Gastrocnemius medialis (tissue), 4 donors: ENCODE data around the gene DAG1. TPM values are rescaled to one million over a fixed set of nuclear protein-coding genes. Genes with fewer than 3 reads are reported as not detected.

Experiments
- ATAC-seq, 2 donors: fragments of 150-250 bp; one replicate each; pipeline ENCODE4 v1.9.1; 2016
- DNase-seq, 2 donors: peaks; one replicate each; pipeline ENCODE4 v3.0.0-alpha.2; 2019
- H3K27ac ChIP-seq, 4 donors: fragments of 200-600 bp; sonication (generic); 1 replicate in 1 of 4; 2 replicates in 3 of 4; pipeline ENCODE4 v1.5.1; 2016 to 2018; ENCODE audit warnings: mild to moderate bottlenecking in 2 of 4, moderate library complexity in 1 of 4
- H3K27me3 ChIP-seq, 3 donors: fragments of 200-600 bp; sonication (generic) in 2 of 3; 1 replicate in 1 of 3; 2 replicates in 2 of 3; pipeline versions ENCODE4 v1.5.1 to v1.6.0; 2016 to 2019; ENCODE audit warnings: mild to moderate bottlenecking in 1 of 3, moderate library complexity in 1 of 3
- H3K36me3 ChIP-seq, 2 donors: fragments of 200-600 bp; sonication (generic) in 1 of 2; one replicate each; pipeline ENCODE4 v1.5.1; 2017 to 2018
- H3K4me1 ChIP-seq, 2 donors: fragments of 200-600 bp; sonication (generic) in 1 of 2; one replicate each; pipeline ENCODE4 v1.5.1; 2016 to 2017; ENCODE audit warnings: mild to moderate bottlenecking in 2 of 2
- H3K4me3 ChIP-seq, 4 donors: fragments of 200-600 bp; sonication (generic) in 3 of 4; 1 replicate in 1 of 4; 2 replicates in 3 of 4; pipeline ENCODE4 v1.5.1; 2016 to 2019; ENCODE audit warnings: mild to moderate bottlenecking in 2 of 4
- H3K9me3 ChIP-seq, 3 donors: fragments of 200-600 bp; sonication (generic) in 2 of 3; 1 replicate in 1 of 3; 2 replicates in 2 of 3; pipeline ENCODE4 v1.5.1; 2016 to 2019
- POLR2A ChIP-seq, 2 donors: fragments of 450-650 bp; IDR thresholded peaks; one replicate each; pipeline ENCODE4 v1.6.1; 2017; ENCODE audit warnings: antibody characterized with exemption in 2 of 2, mild to moderate bottlenecking in 2 of 2, moderate library complexity in 2 of 2
- in situ Hi-C, 4 donors: fragments of 200-750 bp; cut with MboI; loops; one replicate each; pipeline versions ENCODE4 v1.15.0 to v1.8.0; 2017; ENCODE audit warnings: low sequenced_read_pairs in 4 of 4
- intact Hi-C: fragments of 100-400 bp; cut with DNase I; formaldehyde crosslinking; loops from one replicate; pipeline ENCODE4 v1.15.1; 2023; ENCODE audit warnings: low total_unique reads
- total RNA-seq, 4 donors: library from RNA; depleted of rRNA; stranded (reverse); fragments of >200 nt; gene quantifications; one replicate each; pipeline versions ENCODE4 v1.1.0 to v1.2.3, GENCODE V29; 2016
- TF ChIP-seq, protein P1 (sequence below), 5 experiments: fragments of 450-650 bp in 3 of 5; fragments of 200-600 bp in 2 of 5; sonication (generic) in 2 of 5; IDR thresholded peaks in 4 of 5; conservative IDR thresholded peaks in 1 of 5; 1 replicate in 4 of 5; 2 replicates in 1 of 5; pipeline ENCODE4 v1.5.1; 2016 to 2019; ENCODE audit warnings: antibody characterized with exemption in 5 of 5, mild to moderate bottlenecking in 3 of 5, moderate library complexity in 3 of 5

The DAG1 gene
- total RNA-seq, 4 donors from 2014 or later: 95.0 to 177 (median 109) TPM

DNA sequence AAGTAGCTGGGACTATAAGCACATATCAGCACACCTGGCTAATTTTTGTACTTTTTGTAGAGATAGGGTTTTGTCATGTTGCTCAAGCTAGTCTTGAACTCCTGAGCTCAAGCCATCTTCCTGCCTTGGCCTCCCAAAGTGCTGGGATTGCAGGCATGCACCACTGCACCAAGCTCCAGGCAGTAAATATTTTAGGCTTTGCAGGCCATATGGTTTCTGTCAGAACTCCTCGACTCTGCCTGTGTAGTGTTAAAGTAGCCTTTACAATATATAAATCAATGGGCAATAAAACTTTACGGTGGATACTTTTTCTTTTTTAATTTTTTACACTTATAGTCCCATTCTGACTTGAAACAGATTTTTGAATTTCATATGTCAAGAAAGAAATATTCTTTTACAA is 41.6 kb downstream of the DAG1 start:
- TF ChIP-seq, protein P1, sequence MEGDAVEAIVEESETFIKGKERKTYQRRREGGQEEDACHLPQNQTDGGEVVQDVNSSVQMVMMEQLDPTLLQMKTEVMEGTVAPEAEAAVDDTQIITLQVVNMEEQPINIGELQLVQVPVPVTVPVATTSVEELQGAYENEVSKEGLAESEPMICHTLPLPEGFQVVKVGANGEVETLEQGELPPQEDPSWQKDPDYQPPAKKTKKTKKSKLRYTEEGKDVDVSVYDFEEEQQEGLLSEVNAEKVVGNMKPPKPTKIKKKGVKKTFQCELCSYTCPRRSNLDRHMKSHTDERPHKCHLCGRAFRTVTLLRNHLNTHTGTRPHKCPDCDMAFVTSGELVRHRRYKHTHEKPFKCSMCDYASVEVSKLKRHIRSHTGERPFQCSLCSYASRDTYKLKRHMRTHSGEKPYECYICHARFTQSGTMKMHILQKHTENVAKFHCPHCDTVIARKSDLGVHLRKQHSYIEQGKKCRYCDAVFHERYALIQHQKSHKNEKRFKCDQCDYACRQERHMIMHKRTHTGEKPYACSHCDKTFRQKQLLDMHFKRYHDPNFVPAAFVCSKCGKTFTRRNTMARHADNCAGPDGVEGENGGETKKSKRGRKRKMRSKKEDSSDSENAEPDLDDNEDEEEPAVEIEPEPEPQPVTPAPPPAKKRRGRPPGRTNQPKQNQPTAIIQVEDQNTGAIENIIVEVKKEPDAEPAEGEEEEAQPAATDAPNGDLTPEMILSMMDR (IDR thresholded peaks at IDR 0.05 in 4 of 5, conservative IDR thresholded peaks at IDR 0.05 in 1 of 5): no peak
- no peak for TF ChIP-seq POLR2A (IDR thresholded peaks at IDR 0.05)
- DNase-seq (peak in 1 of 2 donors; percentile 6), ATAC-seq (no peak)
- Histone ChIP-seq H3K36me3 (peaks cover 0 to 36% of the 10 kb centered on the region in 2 donors), H3K4me3 (no peak overlapping the region), H3K9me3 (no peaks in the 10 kb centered on the region), H3K27ac (peak overlapping the region in 1 of 4 donors; percentile 96), H3K27me3 (no peaks in the 10 kb centered on the region), H3K4me1 (peaks cover 36 to 44% of the 10 kb centered on the region in 2 donors)
- in situ Hi-C loops (no loop called here), intact Hi-C loops (no loop called here)

DNA sequence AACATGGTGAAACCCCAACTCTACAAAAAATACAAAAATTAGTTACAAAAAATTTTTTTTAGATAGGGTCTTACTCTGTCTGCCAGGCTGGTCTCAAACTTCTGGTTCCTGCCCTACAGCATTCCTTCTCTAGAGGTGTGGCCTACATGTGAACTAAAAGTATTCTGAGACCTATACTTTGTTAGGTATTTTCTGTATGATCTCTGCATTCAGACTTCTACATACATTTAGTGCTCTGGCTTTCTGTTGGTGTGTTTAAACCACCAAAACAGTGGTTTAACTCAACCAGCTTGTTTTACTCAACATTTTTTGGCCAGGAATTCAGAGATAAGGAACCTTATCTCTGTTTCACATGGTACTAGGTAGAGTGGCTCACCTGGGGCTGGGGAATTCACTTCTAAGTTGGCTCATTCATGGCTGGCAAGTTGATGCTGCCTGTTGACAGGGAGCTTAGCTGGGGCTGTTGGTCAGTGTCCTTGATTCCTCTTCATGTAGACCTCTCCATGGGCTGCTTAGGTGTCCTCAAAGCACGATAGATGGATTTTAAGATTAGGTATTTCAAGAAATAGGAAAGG is 42.8 kb downstream of the DAG1 start:
- no peak for ATAC-seq
- Histone ChIP-seq H3K4me1 (peaks cover 42 to 48% of the 10 kb centered on the region in 2 donors), H3K27me3 (no peaks in the 10 kb centered on the region), H3K9me3 (no peaks in the 10 kb centered on the region), H3K36me3 (peaks cover 0 to 36% of the 10 kb centered on the region in 2 donors), H3K4me3 (no peak overlapping the region), H3K27ac (peak overlapping the region in 3 of 4 donors; percentile 30 to 84 (median 59))
- TF ChIP-seq, protein P1 (IDR thresholded peaks at IDR 0.05 in 4 of 5, conservative IDR thresholded peaks at IDR 0.05 in 1 of 5): no peak
- no peak for TF ChIP-seq POLR2A (IDR thresholded peaks at IDR 0.05)
- intact Hi-C loops: no loop called here
- no peak for DNase-seq
- in situ Hi-C loops: no loop called here

DNA sequence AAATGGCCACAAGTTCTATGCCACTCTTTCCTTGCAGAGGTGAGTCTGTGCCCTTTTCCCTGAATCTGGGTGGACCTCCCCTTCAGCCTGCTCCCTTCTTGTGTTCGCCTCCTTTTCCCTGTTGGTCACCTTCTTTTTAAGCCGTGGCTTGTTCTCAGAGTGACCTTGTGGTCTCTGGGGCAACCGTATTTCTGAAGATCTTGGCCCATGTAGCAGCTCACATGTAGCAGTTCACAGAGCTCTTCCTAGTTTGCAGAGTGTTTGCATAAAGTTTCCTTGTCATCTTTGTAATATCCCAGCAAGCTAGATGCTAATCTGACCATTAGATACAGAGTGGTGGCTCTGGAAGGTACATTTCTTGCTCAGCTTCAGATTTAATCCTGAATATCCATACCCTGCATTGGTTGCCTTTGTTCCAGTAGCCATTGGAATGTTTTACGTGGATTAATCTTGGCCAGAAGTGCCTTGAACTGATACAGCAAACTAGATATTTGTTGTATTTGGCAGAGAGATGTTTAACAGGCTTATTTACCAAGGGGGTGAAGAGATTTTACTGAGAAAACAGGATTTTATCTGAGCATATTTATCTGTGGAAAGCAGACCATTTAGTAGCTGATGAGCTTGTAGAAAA is 43.5 kb downstream of the DAG1 start:
- TF ChIP-seq, protein P1 (IDR thresholded peaks at IDR 0.05 in 4 of 5, conservative IDR thresholded peaks at IDR 0.05 in 1 of 5): no peak
- TF ChIP-seq POLR2A (IDR thresholded peaks at IDR 0.05): no peak
- peaks cover 49 to 55% of the 10 kb centered on the region in 2 donors for H3K4me1 ChIP-seq
- H3K27ac ChIP-seq: peak overlapping the region; percentile 9 to 84 (median 44)
- in situ Hi-C loops: no loop called here
- H3K36me3 ChIP-seq: peaks cover 0 to 36% of the 10 kb centered on the region in 2 donors
- H3K27me3 ChIP-seq: no peaks in the 10 kb centered on the region
- ATAC-seq (no peak), DNase-seq (no peak)
- intact Hi-C loops: no loop called here
- H3K9me3 ChIP-seq: no peaks in the 10 kb centered on the region
- H3K4me3 ChIP-seq: no peak overlapping the region

DNA sequence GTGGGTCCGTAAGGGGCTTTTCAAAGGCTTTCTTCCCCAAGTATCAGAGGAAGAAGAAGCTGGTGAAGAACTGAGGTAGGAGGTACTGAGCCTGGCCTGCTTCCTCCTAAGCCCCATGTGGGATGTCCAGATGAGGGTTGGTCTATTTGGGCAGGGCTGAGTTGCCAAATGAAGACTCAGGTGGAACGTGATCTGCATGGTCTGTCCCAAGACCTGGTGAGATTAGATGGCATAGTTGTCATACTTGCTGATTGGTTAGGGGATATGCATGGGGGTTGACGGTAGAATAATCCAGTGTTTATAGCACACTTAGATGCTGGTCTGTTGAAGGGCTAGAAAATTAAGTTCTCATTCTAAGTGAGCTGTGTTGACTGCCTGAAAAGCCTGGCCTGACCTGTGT is 47.9 kb downstream of the DAG1 start:
- peak; percentile 68 to 77 for ATAC-seq
- TF ChIP-seq POLR2A (IDR thresholded peaks at IDR 0.05): no peak
- TF ChIP-seq, protein P1 (IDR thresholded peaks at IDR 0.05 in 4 of 5, conservative IDR thresholded peaks at IDR 0.05 in 1 of 5): no peak
- no peaks in the 10 kb centered on the region for H3K27me3 ChIP-seq
- in situ Hi-C loops: no loop called here
- H3K36me3 ChIP-seq: peaks cover 0 to 14% of the 10 kb centered on the region in 2 donors
- no peaks in the 10 kb centered on the region for H3K9me3 ChIP-seq
- peak in 1 of 2 donors; percentile 62 for DNase-seq
- intact Hi-C loops: loop anchor here (5.0 kb wide), 1 partner anchor 61 kb away; no protein-coding TSS in a partner anchor
- no peak overlapping the region for H3K4me3 ChIP-seq
- H3K4me1 ChIP-seq: peaks cover 56% of the 10 kb centered on the region in 2 donors
- H3K27ac ChIP-seq: peak overlapping the region; percentile 67 to 84 (median 79)
